Measurements from ENCODE around the gene CCDC201.

The CCDC201 gene

GRCh38 chr7:45893996-45894664 lies 21.2 kb upstream of the CCDC201 start:
- no peak for DNase-seq (ENCODE audit: low read depth, low spot score)

GRCh38 chr7:45893374-45893995 lies 20.6 kb upstream of the CCDC201 start:
- H3K27ac ChIP-seq, result no peak overlapping the region
- DNase-seq (ENCODE audit: low read depth, low spot score), result no peak

More at GRCh38 chr7:45893996-45894664, 21.2 kb upstream of the CCDC201 start:
- H3K27ac ChIP-seq, result no peak overlapping the region

GRCh38 chr7:45892407-45893035 lies 19.6 kb upstream of the CCDC201 start:
- H3K27ac ChIP-seq, result no peak overlapping the region
- no peak for DNase-seq (ENCODE audit: low read depth, low spot score)

GRCh38 chr7:45891462-45892402 lies 18.9 kb upstream of the CCDC201 start:
- DNase-seq (ENCODE audit: low read depth, low spot score), result no peak
- no peak overlapping the region for H3K27ac ChIP-seq

- DNase-seq (ENCODE audit: low read depth, low spot score), result no peak
- H3K27ac ChIP-seq, result no peak overlapping the region
These were observed 18.1 kb upstream of the CCDC201 start for GRCh38 chr7:45890902-45891461.

- H3K27ac ChIP-seq, result no peak overlapping the region
- no peak for DNase-seq (ENCODE audit: low read depth, low spot score)
These were observed 17.4 kb upstream of the CCDC201 start for GRCh38 chr7:45890125-45890901.

GRCh38 chr7:45889367-45890067 lies 16.6 kb upstream of the CCDC201 start:
- H3K27ac ChIP-seq, result no peak overlapping the region
- DNase-seq (ENCODE audit: low read depth, low spot score), result no peak

DNA sequence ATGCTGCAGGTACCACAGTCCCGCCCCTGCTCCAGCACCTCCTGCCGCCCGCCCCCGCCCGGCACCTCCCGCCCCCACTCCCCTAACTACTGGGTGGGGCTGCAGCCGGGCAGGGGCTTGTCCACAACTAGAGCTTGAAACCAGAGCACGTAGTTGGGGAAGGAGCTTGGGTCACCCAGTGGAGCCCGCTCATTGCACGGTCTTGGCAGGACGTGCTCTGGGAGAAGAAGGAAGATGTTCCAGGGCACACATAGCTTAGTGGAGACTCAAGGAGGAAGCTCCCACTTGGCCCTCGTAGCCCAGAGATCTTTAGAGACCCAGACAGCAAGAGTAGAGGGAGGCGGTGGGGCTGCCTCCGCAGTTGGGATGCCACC lies 16.1 kb upstream of the CCDC201 start:
- no peak for DNase-seq (ENCODE audit: low read depth, low spot score)
- no peak overlapping the region for H3K27ac ChIP-seq

GRCh38 chr7:45888185-45888992 lies 15.5 kb upstream of the CCDC201 start, which contains the start of gene IGFBP1:
TSS of gene IGFBP1 (plus strand) at chr7:45888488. CDS start at chr7:45888653, 165 bp downstream.
- no peak for DNase-seq (ENCODE audit: low read depth, low spot score)
- H3K27ac ChIP-seq, result no peak within 1 kb of the TSS

DNA sequence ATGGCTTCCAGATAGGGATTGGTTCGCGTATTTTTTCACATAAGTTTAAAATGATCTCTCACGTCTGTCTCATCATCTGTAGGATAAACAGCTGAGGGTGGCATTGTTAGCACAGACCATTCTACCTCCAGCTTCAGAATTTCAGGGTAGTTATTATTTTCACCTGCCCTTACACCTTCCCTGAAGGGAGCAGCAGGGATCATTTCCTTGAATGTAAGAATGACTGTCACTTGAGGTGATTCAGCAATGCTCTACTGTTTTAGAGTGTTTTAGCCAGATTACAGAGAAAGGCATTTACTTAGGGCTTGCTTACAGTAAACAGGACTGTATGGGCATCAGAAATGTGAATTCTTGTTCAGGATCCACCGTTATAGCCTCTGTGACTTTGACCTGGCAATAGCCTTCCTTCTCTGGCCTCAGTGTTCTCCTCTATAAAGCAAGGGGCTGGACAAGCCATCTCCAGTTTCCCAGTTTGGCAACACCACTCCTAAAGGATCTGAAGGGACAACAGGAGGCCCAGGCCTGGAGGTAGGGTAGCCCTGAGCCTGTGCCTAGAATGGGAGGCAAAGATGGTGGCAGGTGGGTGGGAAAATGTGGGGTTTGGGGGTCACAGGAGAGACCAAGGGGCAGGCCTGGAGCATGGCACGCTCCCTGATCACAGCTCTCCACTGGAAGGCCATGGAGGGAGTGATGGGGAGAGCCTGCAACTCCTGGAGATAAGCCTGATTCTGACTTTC lies 14.2 kb upstream of the CCDC201 start:
- no peak for DNase-seq (ENCODE audit: low read depth, low spot score)
- H3K27ac ChIP-seq, result no peak overlapping the region

DNA sequence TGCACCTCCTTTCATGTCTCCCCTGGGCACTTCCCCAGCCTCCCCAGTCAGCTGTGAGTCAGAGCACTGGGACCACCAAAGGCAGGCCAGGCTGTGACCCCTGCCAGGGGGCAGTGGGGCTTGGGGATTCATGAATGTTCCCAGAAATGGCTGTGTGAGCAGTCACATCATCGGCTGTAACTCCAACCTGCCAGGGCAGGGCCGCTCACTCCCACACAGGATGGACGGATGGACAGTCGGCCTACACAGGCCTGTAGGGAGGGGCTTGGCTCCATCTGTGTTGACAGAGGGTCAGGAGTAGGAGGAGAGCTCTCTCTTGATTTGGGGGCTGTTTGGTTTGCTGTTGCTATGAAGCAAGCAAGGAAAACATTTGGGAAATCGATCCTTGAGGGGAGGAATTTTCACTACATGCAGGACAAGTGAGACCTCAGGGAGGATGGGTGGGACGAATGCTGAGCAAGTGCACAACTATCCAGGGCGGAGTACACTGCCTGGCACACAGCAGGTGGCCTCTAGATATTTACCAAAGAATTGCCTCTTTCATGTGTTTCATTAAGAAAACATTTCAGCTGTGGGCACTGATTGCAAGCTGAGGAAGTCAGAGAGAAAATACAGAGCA lies 12.5 kb upstream of the CCDC201 start:
- peak overlapping the region; percentile 9 for H3K27ac ChIP-seq
- DNase-seq (ENCODE audit: low read depth, low spot score), result no peak

GRCh38 chr7:45884136-45884535 lies 11.3 kb upstream of the CCDC201 start:
- DNase-seq (ENCODE audit: low read depth, low spot score), result no peak
- H3K27ac ChIP-seq, result no peak overlapping the region

DNA sequence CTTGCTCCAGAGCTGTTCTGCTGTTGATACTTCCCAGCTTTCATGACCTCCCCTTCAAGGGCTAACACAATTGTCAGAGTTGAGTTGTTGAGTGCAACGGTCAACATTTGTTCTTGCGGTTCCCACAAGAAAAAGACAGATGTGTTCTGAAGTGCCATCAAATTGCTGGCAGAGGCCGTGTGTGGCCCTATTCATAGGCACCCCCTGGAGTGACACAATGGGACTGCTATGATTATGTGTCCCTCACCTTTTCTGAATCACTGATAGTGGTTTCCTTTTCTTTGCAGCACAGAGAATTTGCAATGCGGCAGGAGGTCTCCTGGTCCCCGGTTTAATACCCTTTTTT lies 9.6 kb upstream of the CCDC201 start:
- no peak overlapping the region for H3K27ac ChIP-seq
- DNase-seq (ENCODE audit: low read depth, low spot score), result no peak

GRCh38 chr7:45881759-45882464 lies 9.0 kb upstream of the CCDC201 start:
- DNase-seq (ENCODE audit: low read depth, low spot score), result no peak
- H3K27ac ChIP-seq, result peak overlapping the region; percentile 43

DNA sequence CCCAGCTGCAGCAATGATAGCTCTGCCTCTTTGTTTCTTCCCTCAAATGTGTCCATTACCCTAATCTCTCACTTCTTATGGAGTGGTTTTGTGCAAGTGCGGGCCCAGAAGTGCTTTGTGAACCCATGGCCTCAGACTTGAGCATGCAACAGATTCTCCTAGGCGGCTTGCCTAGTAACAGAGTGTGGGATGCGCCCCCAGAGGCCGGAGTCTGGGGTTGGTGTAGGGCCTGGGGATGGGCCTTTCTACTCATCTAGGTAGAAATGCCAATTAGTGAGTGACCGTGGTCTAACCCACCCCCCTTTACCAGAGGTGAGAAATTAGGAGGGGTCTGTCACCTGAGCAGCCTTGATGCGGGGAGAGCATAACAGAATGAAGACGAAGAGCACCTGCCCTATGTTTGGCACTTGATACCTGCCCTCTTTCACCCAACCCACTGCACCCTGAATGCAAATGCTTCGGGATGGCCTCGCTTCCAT lies 8.4 kb upstream of the CCDC201 start:
- peak overlapping the region; percentile 43 for H3K27ac ChIP-seq
- DNase-seq (ENCODE audit: low read depth, low spot score), result no peak

DNA sequence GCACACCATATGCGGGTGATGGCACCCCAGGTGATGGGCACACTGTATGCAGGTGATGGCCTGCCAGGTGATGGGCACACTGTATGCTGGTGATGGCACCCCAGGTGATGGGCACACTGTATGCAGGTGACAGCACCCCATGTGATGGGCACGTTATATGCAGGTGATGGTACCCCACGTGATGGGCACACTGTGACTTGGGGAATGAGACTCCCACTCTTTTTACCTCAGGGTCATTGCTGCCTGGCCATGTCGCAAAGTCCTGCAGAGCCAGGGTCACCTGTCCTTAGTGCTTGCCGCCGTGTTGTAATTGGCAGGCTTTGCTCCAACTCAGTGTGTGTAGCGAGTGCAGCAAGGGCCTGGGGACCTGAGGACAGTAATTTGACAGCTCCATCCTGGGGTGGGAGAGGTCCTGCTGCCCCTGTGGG lies 7.6 kb upstream of the CCDC201 start:
- DNase-seq (ENCODE audit: low read depth, low spot score), result no peak

More for the DNA sequence above, 7.6 kb upstream of the CCDC201 start:
- H3K27ac ChIP-seq, result no peak overlapping the region
